Lung (tissue), 12 donors: ENCODE results near the gene DNAH9. TPM values are rescaled to one million over a fixed set of nuclear protein-coding genes. Genes with fewer than 3 reads are reported as not detected.

Source experiments
- ATAC-seq: fragments of 200-7000 bp; cut with Tn5 transposase; one replicate; pipeline ENCODE4 v1.9.1; 2020; ENCODE audit warnings: moderate number of reproducible peaks; ENCODE audit not compliant: insufficient read depth, low FRiP score
- DNase-seq, 3 donors: peaks; one replicate each; pipeline ENCODE4 v3.0.0-alpha.2; 2013 to 2017
- H3K27ac ChIP-seq, 2 donors: one replicate each; pipeline ENCODE4 v1.5.1; 2013; ENCODE audit warnings: mild to moderate bottlenecking in 2 of 2, moderate library complexity in 2 of 2, control low read depth in 1 of 2, inconsistent platforms in 1 of 2, low read depth in 1 of 2, low read length in 1 of 2
- H3K27me3 ChIP-seq, 3 donors: one replicate each; pipeline ENCODE4 v1.5.1; 2013; ENCODE audit warnings: low read length in 2 of 3; ENCODE audit not compliant: control insufficient read depth in 3 of 3, insufficient read depth in 3 of 3
- H3K36me3 ChIP-seq, 4 donors: one replicate each; pipeline ENCODE4 v1.5.1; 2013; ENCODE audit warnings: low read length in 4 of 4, mild to moderate bottlenecking in 1 of 4, moderate library complexity in 1 of 4; ENCODE audit not compliant: control insufficient read depth in 4 of 4, insufficient read depth in 4 of 4
- H3K4me1 ChIP-seq, 5 donors: one replicate each; pipeline ENCODE4 v1.5.1; 2013; ENCODE audit warnings: low read length in 5 of 5, mild to moderate bottlenecking in 2 of 5, moderate library complexity in 1 of 5; ENCODE audit not compliant: control insufficient read depth in 5 of 5, insufficient read depth in 5 of 5
- H3K4me3 ChIP-seq: one replicate; pipeline ENCODE4 v1.5.1; 2013; ENCODE audit warnings: mild to moderate bottlenecking, control low read depth, moderate library complexity
- H3K9ac ChIP-seq, 2 donors: one replicate each; pipeline ENCODE4 v1.5.1; 2013; ENCODE audit warnings: low read length in 2 of 2, control low read depth in 1 of 2; ENCODE audit not compliant: insufficient read depth in 1 of 2
- H3K9me3 ChIP-seq, 4 donors: one replicate each; pipeline ENCODE4 v1.5.1; 2013; ENCODE audit warnings: low read length in 3 of 4, mild to moderate bottlenecking in 1 of 4, moderate library complexity in 1 of 4; ENCODE audit not compliant: control insufficient read depth in 4 of 4, insufficient read depth in 3 of 4
- WGBS, 2 donors: extraction: QIAGEN DNeasy Blood & Tissue Kit; methylation state at CpG; one replicate each; pipeline ENCODE4 v1.1.7; 2013; 5-methylcytosine and 5-hydroxymethylcytosine counted together
- polyA plus RNA-seq, 2 donors: library from polyadenylated mRNA; stranded (reverse); fragments of 200-250 nt; gene quantifications; one replicate each; pipeline ENCODE4 v1.2.1, GENCODE V29; 2013
- total RNA-seq, 2 donors: library from RNA; depleted of rRNA in 1 of 2; stranded (reverse); fragments of >200 nt in 1 of 2; gene quantifications; one replicate each; pipeline ENCODE4 v1.2.1, GENCODE V29; 2014 to 2021
- TF ChIP-seq, protein P1 (sequence below): IDR thresholded peaks from 2 replicates; pipeline ENCODE4 v1.5.1; 2012; ENCODE audit warnings: mild to moderate bottlenecking; ENCODE audit errors: control extremely low read depth, extremely low read depth
- donor health status: control.
- donor health status: control.
- donor health status: Bipolar disorder and iron deficiency.
- donor health status: healthy.
- donor health status: DM: yes; HTN: yes; CAD: no.

Gene DNAH9
- total and polyA plus RNA-seq, 4 donors = 4.0 to 36.1 (median 20.9) TPM

DNA sequence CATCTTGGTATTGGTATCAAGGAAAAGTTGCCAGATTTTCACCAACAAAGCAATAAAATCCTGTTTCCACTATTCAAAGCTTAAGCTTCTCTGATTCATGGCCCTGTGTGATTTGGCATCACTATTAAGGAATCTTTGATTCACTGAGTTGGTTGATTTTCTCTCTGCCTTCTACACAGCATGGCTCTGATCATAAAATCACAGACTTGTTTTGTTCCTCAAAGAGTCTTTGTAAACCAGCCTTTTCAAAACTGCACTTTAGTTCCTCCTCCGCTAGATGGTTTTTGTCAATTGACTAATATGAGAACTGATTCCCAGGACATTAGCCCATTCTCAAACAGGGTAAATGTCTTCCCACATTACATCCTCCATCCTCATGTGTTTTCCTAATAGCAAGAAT, 197.6 kb downstream of the DNAH9 start:
- WGBS, 2 donors = 94 to 96% methylated on average over 1 of the region's 1 CpG
- Histone ChIP-seq H3K36me3 (no peaks in the 10 kb centered on the region), H3K27me3 (no peaks in the 10 kb centered on the region), H3K27ac (no peak overlapping the region), H3K9me3 (no peaks in the 10 kb centered on the region), H3K9ac (no peak overlapping the region), H3K4me1 (no peaks in the 10 kb centered on the region), H3K4me3 (no peak overlapping the region)
- TF ChIP-seq, protein P1, sequence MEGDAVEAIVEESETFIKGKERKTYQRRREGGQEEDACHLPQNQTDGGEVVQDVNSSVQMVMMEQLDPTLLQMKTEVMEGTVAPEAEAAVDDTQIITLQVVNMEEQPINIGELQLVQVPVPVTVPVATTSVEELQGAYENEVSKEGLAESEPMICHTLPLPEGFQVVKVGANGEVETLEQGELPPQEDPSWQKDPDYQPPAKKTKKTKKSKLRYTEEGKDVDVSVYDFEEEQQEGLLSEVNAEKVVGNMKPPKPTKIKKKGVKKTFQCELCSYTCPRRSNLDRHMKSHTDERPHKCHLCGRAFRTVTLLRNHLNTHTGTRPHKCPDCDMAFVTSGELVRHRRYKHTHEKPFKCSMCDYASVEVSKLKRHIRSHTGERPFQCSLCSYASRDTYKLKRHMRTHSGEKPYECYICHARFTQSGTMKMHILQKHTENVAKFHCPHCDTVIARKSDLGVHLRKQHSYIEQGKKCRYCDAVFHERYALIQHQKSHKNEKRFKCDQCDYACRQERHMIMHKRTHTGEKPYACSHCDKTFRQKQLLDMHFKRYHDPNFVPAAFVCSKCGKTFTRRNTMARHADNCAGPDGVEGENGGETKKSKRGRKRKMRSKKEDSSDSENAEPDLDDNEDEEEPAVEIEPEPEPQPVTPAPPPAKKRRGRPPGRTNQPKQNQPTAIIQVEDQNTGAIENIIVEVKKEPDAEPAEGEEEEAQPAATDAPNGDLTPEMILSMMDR = no peak
- ATAC-seq (no peak), DNase-seq (no peak)

DNA sequence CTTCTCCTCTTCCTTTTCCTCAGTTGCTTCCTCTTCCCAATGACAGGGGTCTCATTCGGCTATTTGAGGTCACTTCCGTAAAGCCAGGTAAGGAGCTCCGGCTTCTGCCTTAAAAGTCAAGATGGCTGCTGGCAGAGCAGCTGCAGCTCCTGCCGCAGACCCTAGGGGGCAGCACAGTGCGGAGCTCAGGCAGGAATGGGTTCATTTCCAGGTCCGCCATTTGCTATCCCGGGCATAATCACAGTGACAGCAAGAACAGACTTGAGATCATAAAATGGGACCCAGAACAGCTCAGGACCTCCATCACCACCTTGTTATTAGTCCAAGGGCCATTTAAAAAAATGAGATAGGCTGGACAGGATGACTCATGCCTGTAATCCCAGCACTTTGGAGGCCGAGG, 199.5 kb downstream of the DNAH9 start:
- ATAC-seq = no peak
- no peak for DNase-seq
- peaks cover 0 to under 1% (median 0%) of the 10 kb centered on the region in 3 donors for H3K27me3 ChIP-seq
- WGBS, 2 donors = 86 to 89% methylated on average over 8 of the region's 8 CpGs
- H3K9me3 ChIP-seq = no peaks in the 10 kb centered on the region
- TF ChIP-seq, protein P1 = no peak
- H3K27ac ChIP-seq = no peak overlapping the region
- H3K9ac ChIP-seq = no peak overlapping the region
- no peaks in the 10 kb centered on the region for H3K4me1 ChIP-seq
- no peaks in the 10 kb centered on the region for H3K36me3 ChIP-seq
- no peak overlapping the region for H3K4me3 ChIP-seq

DNA sequence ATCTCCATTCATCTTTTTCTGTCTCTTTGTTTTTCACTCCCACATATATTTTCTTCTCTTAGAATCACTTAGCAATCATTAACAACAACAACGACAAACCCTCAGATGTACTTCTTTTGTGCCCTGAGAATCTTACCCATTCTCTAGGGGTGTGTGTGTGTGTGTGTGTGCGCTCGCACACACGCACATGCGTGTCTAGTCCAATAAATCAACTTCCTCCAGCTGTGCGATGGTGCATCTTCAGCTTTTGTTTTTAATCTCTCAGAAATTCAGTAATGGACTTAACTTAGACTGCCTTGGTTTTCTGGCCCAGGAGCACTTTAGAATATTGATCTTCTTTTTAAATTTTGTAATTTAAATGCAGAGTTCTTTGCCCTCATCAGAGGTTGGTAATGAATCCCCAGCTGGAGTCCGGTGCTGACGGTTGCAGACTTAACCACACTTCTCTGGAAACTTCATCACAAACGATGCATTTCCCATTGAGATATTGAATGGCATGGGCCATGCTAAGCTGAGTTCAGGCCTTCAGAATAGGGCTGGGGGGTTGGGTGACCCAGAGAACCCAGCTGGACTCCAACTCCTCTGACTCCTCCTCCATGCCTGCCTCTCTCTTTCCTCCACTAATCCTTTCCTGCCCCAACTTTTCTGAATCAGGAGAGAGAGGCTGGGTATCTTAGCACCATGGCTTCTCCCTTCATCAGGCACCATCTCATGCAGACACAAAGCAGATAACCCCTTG, 205.1 kb downstream of the DNAH9 start:
- H3K9me3 ChIP-seq = no peaks in the 10 kb centered on the region
- no peaks in the 10 kb centered on the region for H3K36me3 ChIP-seq
- no peak overlapping the region for H3K4me3 ChIP-seq
- H3K4me1 ChIP-seq = no peaks in the 10 kb centered on the region
- no peak overlapping the region for H3K9ac ChIP-seq
- TF ChIP-seq, protein P1 = no peak
- no peak for ATAC-seq
- DNase-seq = no peak
- WGBS, 2 donors = 68 to 78% methylated on average over 9 of the region's 9 CpGs
- H3K27me3 ChIP-seq = peaks cover 0 to 3% (median 0%) of the 10 kb centered on the region in 3 donors
- no peak overlapping the region for H3K27ac ChIP-seq
